ENCODE data around the gene CSRNP2. TPM values are rescaled to one million over a fixed set of nuclear protein-coding genes. Genes with fewer than 3 reads are reported as not detected.
"Not testable (repeated sequence)": the region's sequence is repeated elsewhere in the genome, so short reads cannot be mapped to it uniquely, and the experiment has no call there.

CSRNP2 gene
- total RNA-seq, 2 donors from 2014 or later, result 19.2 to 19.9 TPM

DNA sequence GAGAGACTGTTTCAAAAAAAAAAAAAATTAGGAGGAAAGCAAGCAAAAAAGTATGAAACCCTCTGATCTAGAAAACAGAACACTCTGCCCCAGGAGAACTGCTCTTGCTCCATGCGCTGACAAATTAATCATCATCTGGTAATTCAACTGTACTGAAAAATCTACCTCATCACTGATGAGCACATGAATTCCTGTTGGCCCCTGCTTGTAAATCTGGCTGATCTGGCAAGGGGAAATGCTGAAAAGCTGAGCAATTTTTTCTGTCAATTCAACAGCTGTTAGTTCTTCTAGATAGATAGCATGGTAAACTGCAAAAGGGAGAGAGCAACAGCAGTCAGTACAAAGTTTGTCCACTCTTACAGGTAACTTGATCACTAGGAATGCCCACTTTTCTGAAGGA, 15.2 kb upstream of the CSRNP2 start:
- peaks cover 8% of the 10 kb centered on the region for H3K36me3 Mint-ChIP-seq (ENCODE audit: low read depth)
- ATAC-seq, result no peak

DNA sequence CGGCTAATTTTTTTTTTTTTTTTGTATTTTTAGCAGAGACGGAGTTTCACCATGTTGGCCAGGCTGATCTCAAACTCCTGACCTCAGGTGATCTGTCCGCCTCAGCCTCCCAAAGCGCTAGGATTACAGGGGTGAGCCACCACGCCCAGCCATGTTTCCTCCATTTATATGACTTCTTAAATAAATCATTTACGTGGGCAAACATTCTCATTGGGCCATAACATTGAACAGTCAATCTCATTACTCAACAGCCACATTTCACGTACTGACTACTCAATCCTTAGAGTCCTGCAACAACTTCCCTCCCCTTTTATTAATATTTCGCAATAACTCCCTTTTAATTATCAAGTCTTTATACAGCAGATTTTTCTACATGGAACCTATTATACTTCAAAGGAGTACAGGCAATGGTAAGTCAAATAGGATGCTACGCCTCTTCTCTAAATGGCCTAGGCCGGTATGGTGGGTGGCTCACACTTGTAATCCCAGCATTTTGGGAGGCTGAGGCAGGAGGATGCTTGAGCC, 7.4 kb upstream of the CSRNP2 start:
- Mint-ChIP-seq H3K36me3 (ENCODE audit: low read depth) (peaks cover 3% of the 10 kb centered on the region), H3K4me3 (no peak overlapping the region), H3K27me3 (no peaks in the 10 kb centered on the region), H3K4me1 (peaks cover 9% of the 10 kb centered on the region), H3K27ac (no peak overlapping the region)
- ATAC-seq (no peak), DNase-seq (no peak)
- H3K9me3 ChIP-seq (ENCODE audit: control insufficient read depth, low read length, poor library complexity, severe bottlenecking), result no peaks in the 10 kb centered on the region

More for the DNA sequence above, 15.2 kb upstream of the CSRNP2 start:
- no peaks in the 10 kb centered on the region for H3K27me3 Mint-ChIP-seq
- H3K9me3 ChIP-seq (ENCODE audit: control insufficient read depth, low read length, poor library complexity, severe bottlenecking), result no peaks in the 10 kb centered on the region
- H3K4me1 Mint-ChIP-seq, result no peaks in the 10 kb centered on the region
- H3K4me3 Mint-ChIP-seq, result no peak overlapping the region
- no peak for DNase-seq
- H3K27ac Mint-ChIP-seq, result no peak overlapping the region

DNA sequence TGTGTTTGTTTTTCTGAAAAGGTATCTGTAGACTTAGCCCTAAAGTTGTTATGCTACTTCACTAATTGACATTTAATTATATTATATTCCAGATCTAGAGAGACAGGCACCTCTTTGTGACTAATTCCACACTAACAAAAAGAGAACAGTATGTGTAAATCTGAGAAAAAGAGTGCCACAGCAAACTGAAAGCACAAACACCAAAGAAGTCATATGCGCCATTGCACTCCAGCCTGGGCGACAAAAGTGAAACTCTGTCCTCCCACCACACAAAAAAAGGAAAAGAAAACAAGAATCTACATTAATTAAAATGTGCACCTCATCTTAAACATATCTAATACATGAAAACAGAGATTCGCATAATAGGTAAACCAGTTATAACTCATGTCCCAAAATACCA, 4.4 kb upstream of the CSRNP2 start:
- Mint-ChIP-seq H3K36me3 (ENCODE audit: low read depth) (no peaks in the 10 kb centered on the region), H3K27me3 (no peaks in the 10 kb centered on the region), H3K27ac (peak overlapping the region; percentile 68), H3K4me3 (no peak overlapping the region), H3K4me1 (peaks cover 15% of the 10 kb centered on the region)
- no peaks in the 10 kb centered on the region for H3K9me3 ChIP-seq (ENCODE audit: control insufficient read depth, low read length, poor library complexity, severe bottlenecking)
- no peak for DNase-seq
- no peak for ATAC-seq

DNA sequence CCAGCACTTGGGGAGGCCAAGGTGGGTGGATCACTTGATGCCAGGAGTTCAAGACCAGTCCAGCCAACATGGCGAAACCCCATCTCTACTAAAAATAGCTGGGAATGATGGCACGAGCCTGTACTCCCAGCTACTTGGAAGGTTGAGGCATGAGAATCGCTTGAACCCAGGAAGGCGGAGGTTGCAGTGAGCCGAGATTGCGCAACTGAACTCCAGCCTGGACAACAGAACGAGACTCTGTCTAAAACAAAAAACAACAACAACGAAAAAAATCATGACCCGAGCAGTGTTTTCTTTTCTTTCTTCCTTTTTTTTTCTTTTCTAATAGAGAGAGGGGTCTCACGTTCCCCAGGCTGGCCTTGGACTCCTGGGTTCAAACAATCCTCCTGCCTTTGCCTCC, 3.5 kb upstream of the CSRNP2 start:
- H3K27ac Mint-ChIP-seq, result peak overlapping the region; percentile 68
- DNase-seq (no peak), ATAC-seq (no peak)
- H3K9me3 ChIP-seq (ENCODE audit: control insufficient read depth, low read length, poor library complexity, severe bottlenecking), result no peaks in the 10 kb centered on the region
- H3K4me3 Mint-ChIP-seq, result no peak overlapping the region
- H3K27me3 Mint-ChIP-seq, result no peaks in the 10 kb centered on the region
- H3K36me3 Mint-ChIP-seq (ENCODE audit: low read depth), result peaks cover 2% of the 10 kb centered on the region
- peaks cover 24% of the 10 kb centered on the region for H3K4me1 Mint-ChIP-seq

DNA sequence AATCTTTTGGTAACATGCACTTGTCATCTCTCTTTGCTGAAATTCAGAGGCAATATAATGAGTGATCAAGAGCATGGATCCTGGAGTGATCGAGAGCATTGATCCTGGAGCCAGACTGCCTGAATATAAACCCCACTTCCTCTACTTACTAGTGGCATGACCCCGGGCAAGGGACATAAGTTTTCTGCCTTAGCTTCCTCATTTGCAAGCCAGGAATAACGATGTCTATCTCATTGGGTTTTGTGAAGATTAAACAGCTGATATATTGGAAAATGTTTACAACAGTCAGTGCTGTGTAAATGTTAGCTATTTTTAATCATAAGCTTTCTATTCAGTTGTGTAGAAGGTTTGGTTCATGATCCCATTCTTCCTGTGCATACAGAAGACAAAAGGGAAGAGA, 2.4 kb upstream of the CSRNP2 start:
- peaks cover 2% of the 10 kb centered on the region for H3K36me3 Mint-ChIP-seq (ENCODE audit: low read depth)
- DNase-seq (no peak), ATAC-seq (no peak)
- no peak overlapping the region for H3K27ac Mint-ChIP-seq
- H3K4me1 Mint-ChIP-seq, result peaks cover 26% of the 10 kb centered on the region
- H3K4me3 Mint-ChIP-seq, result no peak overlapping the region
- no peaks in the 10 kb centered on the region for H3K9me3 ChIP-seq (ENCODE audit: control insufficient read depth, low read length, poor library complexity, severe bottlenecking)
- H3K27me3 Mint-ChIP-seq, result no peaks in the 10 kb centered on the region

DNA sequence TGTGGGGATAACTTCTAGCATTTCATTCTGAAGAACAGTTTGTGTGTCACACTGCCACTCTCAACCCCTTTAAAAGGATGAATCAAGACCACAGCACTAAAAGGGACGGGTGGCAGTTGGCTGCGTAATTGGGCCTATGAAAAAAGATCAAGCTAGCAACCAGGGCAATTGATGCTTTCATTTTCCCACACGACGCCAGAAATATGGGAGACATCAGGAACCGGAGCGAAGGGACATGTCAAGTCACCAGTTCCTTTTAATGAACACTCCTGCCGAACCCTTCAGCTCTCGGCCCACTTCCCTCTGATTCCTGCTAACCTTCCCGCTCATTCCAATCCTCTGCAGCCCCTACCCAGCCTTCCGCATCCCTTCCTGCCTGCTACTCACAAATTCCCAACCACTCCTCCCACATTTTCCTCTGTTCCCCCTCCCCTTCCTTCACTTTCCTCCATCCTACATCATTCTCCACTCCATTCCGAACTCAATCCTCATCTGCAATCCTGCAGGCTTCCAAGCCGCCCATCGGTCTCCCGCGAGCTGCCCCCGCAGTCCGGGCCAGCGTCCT, 753 bp downstream of the CSRNP2 start:
- DNase-seq (no peak), ATAC-seq (no peak)
- H3K27ac Mint-ChIP-seq, result peak overlapping the region; percentile 97
- H3K4me1 Mint-ChIP-seq, result peaks cover 32% of the 10 kb centered on the region
- H3K36me3 Mint-ChIP-seq (ENCODE audit: low read depth), result peaks cover 2% of the 10 kb centered on the region
- H3K4me3 Mint-ChIP-seq, result peak overlapping the region; percentile 99
- H3K9me3 ChIP-seq (ENCODE audit: control insufficient read depth, low read length, poor library complexity, severe bottlenecking), result no peaks in the 10 kb centered on the region
- H3K27me3 Mint-ChIP-seq, result no peaks in the 10 kb centered on the region

DNA sequence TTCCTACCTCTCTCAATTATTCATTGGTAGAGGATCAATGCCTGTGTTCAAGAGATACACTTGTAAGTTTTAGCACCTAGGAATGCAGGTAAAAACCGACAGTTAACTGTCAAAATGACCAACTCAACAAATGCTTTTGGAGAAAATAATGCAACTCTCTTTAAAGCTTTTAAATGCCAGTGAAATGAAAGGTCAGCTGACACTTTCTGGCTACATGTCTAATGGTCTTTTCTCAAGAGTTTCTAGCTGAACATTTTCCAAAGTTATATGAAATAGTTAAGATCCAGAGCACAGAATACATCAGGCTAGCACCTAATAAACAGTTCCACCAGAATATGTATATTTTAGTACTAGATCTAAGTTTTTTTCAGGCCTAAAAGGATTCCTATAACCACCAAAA, 2.0 kb downstream of the CSRNP2 start:
- no peak for ATAC-seq
- Mint-ChIP-seq H3K36me3 (ENCODE audit: low read depth) (peaks cover 2% of the 10 kb centered on the region), H3K4me1 (peaks cover 37% of the 10 kb centered on the region), H3K27me3 (no peaks in the 10 kb centered on the region), H3K4me3 (peak overlapping the region; percentile 70), H3K27ac (no peak overlapping the region)
- H3K9me3 ChIP-seq (ENCODE audit: control insufficient read depth, low read length, poor library complexity, severe bottlenecking), result no peaks in the 10 kb centered on the region
- DNase-seq, result no peak

DNA sequence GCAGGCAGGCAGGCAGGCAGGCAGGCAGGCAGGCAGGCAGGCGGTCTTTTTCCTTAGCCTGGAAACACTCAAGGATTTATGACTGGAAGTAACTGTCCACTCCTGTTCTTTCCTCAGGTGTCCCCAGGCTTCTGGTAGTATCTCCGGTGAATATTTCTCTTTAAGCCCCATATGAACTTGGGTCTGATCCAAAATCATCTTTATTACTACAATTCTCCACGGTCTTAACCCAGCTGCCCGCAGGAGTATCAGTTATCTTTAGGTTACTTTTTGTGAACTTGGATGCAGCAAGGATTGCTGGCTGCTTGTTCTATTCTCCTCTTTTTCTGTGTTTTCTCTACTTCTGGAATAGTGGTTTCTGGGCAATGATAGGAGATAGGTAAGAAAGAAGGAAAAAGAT, 3.3 kb downstream of the CSRNP2 start:
- H3K4me3 Mint-ChIP-seq, result no peak overlapping the region
- no peak for DNase-seq

DNA sequence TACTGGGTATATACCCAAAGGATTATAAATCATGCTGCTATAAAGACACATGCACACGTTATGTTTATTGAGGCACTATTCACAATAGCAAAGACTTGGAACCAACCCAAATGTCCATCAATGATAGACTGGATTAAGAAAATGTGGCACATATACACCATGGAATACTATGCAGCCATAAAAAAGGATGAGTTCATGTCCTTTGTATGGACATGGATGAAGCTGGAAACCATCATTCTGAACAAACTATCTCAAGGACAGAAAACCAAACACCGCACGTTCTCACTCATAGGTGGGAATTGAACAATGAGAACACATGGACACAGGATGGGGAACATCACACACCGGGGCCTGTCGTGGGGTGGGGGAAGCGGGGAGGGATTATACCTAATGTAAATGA, 4.5 kb downstream of the CSRNP2 start:
- not testable (repeated sequence) for H3K9me3 ChIP-seq (ENCODE audit: control insufficient read depth, low read length, poor library complexity, severe bottlenecking); DNase-seq; H3K27ac Mint-ChIP-seq; H3K27me3 Mint-ChIP-seq; ATAC-seq; H3K36me3 Mint-ChIP-seq (ENCODE audit: low read depth); H3K4me3 Mint-ChIP-seq
- peaks cover 37% of the 10 kb centered on the region for H3K4me1 Mint-ChIP-seq

More for the DNA sequence above, 3.3 kb downstream of the CSRNP2 start:
- H3K9me3 ChIP-seq (ENCODE audit: control insufficient read depth, low read length, poor library complexity, severe bottlenecking), result no peaks in the 10 kb centered on the region
- Mint-ChIP-seq H3K27ac (no peak overlapping the region), H3K27me3 (no peaks in the 10 kb centered on the region), H3K4me1 (peaks cover 40% of the 10 kb centered on the region), H3K36me3 (ENCODE audit: low read depth) (peaks cover 2% of the 10 kb centered on the region)
- no peak for ATAC-seq

DNA sequence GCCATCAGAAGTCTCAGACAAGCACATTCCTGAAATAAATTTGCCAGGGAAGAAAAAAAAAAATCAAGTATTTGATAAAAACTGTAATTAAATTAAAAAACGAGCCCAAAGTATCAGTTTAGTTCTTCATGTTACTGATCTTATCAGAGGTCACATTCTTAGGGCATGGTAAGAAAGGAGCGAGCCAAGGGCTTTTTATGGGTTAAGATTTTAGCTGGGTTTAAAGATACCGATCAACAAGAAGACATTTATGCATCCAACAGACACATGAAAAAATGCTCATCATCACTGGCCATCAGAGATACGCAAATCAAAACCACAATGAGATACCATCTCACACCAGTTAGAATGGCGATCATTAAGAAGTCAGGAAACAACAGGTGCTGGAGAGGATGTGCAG, 5.0 kb downstream of the CSRNP2 start:
- not testable (repeated sequence) for H3K27ac Mint-ChIP-seq; H3K36me3 Mint-ChIP-seq (ENCODE audit: low read depth); ATAC-seq; H3K4me3 Mint-ChIP-seq; H3K27me3 Mint-ChIP-seq; H3K9me3 ChIP-seq (ENCODE audit: control insufficient read depth, low read length, poor library complexity, severe bottlenecking); DNase-seq
- H3K4me1 Mint-ChIP-seq, result peaks cover 37% of the 10 kb centered on the region

DNA sequence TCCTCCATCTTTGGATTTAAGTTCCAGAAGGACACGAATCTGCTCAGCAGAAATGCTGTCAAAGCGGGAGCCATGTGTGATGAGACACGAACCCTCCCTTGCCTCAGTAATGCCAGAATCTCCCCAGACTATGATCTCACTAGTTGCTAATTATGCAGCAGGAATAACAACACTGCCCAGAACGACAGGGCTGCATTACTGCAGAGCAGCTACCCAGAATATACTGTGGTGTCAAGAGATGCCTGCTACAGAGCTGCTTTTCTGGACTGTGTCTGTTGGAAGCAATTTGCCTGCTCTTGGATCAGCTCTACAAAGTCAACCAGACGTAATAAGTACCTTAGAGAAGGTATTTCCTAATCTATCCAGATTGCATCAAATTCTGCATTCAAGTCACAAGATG, 5.5 kb downstream of the CSRNP2 start:
- no peak overlapping the region for H3K4me3 Mint-ChIP-seq
- H3K27ac Mint-ChIP-seq, result no peak overlapping the region

DNA sequence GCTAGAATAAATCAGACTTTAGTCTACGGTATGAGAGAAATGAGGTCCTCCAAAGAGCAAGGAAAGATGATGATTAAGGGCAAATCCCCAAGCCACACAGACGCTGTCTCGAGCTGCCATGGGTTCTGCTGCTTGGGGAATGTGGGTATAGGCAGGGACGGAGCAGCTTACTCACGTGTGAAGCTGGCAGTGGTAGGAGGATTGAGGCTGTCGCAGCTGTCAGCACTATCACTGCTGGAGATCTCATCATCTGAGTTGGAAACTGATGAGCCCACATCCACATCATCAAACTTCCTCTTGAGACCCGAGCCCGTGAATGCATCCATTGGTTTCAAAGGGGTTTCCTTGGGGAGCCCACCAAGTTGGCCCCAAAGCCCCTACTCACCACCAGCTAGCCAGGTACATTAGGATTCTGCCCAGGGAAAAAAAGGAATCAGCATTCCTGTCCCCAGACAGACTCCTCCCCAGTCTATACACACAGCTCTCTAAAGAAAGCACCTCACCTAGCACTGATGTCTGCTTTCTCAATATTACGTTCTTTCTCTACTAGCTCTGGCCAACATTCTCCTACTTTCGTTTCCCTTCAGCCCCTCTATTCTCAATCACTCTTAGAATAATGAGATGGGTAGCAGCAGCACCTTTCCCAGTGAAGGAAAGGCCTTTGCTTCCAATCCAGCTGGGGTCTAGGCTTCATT, 7.0 kb downstream of the CSRNP2 start:
- Mint-ChIP-seq H3K36me3 (ENCODE audit: low read depth) (no peaks in the 10 kb centered on the region), H3K27me3 (no peaks in the 10 kb centered on the region), H3K4me3 (no peak overlapping the region), H3K4me1 (peaks cover 24% of the 10 kb centered on the region), H3K27ac (peak overlapping the region; percentile 41)
- peak; percentile 41 for ATAC-seq
- no peaks in the 10 kb centered on the region for H3K9me3 ChIP-seq (ENCODE audit: control insufficient read depth, low read length, poor library complexity, severe bottlenecking)
- no peak for DNase-seq

More for the DNA sequence above, 5.5 kb downstream of the CSRNP2 start:
- Mint-ChIP-seq H3K27me3 (no peaks in the 10 kb centered on the region), H3K4me1 (peaks cover 37% of the 10 kb centered on the region), H3K36me3 (ENCODE audit: low read depth) (peaks cover 2% of the 10 kb centered on the region)
- H3K9me3 ChIP-seq (ENCODE audit: control insufficient read depth, low read length, poor library complexity, severe bottlenecking), result no peaks in the 10 kb centered on the region
- ATAC-seq, result no peak
- DNase-seq, result no peak

DNA sequence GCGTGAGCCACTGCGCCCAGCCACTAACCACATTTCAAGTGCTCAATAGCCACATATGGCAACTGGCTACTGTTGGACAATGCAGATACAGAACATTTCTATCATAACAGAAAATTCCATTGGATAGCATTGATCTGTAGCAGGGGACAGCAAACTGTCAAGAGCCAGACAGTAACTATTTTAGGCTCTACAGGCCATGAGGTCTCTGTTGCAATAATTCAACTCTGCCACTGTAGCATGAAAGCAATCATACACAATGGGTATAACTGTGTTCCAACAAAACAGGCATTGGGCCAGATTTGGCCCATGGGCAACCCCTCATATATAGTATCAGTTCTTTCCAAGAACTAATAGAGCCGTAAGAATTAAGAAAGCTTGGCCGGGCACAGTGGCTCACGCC, 8.0 kb downstream of the CSRNP2 start:
- ATAC-seq, result no peak
- no peaks in the 10 kb centered on the region for H3K27me3 Mint-ChIP-seq
- H3K4me3 Mint-ChIP-seq, result no peak overlapping the region
- H3K27ac Mint-ChIP-seq, result peak overlapping the region; percentile 41
- H3K4me1 Mint-ChIP-seq, result peaks cover 21% of the 10 kb centered on the region
- H3K36me3 Mint-ChIP-seq (ENCODE audit: low read depth), result no peaks in the 10 kb centered on the region
- no peak for DNase-seq
- no peaks in the 10 kb centered on the region for H3K9me3 ChIP-seq (ENCODE audit: control insufficient read depth, low read length, poor library complexity, severe bottlenecking)

DNA sequence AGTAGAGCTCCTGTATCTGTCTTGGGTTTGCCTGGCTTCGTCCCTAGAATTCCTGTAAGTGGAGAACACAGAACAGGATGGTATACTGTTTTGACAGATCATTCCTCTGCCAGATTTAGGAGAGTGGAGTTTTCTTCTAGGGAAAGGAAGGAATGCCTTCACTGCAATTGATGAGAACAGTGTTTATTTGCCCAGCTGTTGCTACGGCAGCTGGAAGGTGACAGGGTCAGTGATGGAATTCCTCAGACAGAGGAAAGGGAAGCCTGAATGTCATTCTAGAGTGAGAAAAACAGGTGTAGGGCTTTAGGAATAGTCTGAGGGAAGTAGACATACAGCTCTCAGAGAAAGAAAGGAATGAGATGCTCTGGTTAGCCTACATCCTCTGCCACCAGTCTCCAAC, 11.7 kb downstream of the CSRNP2 start:
- ATAC-seq, result no peak
- H3K9me3 ChIP-seq (ENCODE audit: control insufficient read depth, low read length, poor library complexity, severe bottlenecking), result no peaks in the 10 kb centered on the region
- Mint-ChIP-seq H3K27me3 (no peaks in the 10 kb centered on the region), H3K27ac (no peak overlapping the region), H3K4me3 (no peak overlapping the region), H3K4me1 (peaks cover 9% of the 10 kb centered on the region), H3K36me3 (ENCODE audit: low read depth) (peaks cover 2% of the 10 kb centered on the region)
- no peak for DNase-seq
